ENCODE measurements around the gene NOL4.

GRCh38 chr18:34242739-34243138 lies 18.0 kb upstream of the NOL4 start:
- TF ChIP-seq, protein P1, sequence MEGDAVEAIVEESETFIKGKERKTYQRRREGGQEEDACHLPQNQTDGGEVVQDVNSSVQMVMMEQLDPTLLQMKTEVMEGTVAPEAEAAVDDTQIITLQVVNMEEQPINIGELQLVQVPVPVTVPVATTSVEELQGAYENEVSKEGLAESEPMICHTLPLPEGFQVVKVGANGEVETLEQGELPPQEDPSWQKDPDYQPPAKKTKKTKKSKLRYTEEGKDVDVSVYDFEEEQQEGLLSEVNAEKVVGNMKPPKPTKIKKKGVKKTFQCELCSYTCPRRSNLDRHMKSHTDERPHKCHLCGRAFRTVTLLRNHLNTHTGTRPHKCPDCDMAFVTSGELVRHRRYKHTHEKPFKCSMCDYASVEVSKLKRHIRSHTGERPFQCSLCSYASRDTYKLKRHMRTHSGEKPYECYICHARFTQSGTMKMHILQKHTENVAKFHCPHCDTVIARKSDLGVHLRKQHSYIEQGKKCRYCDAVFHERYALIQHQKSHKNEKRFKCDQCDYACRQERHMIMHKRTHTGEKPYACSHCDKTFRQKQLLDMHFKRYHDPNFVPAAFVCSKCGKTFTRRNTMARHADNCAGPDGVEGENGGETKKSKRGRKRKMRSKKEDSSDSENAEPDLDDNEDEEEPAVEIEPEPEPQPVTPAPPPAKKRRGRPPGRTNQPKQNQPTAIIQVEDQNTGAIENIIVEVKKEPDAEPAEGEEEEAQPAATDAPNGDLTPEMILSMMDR (conservative IDR thresholded peaks at IDR 0.05), result no peak
- no peak for TF ChIP-seq ZFX (IDR thresholded peaks at IDR 0.05)
